SK-N-SH (cell line): Measurements from ENCODE around the gene FAM184B. TPM values are rescaled to one million over a fixed set of nuclear protein-coding genes. Genes with fewer than 3 reads are reported as not detected.

ENCODE experiments used
- CTCF ChIA-PET: fragments of 300-600, 350-600 bp; formaldehyde crosslinking; extraction: SDS; loops from one replicate; lab custom pipeline; 2021; lab: Yijun Ruan, JAX
- POLR2A ChIA-PET: fragments of 350-600 bp; sonication (Branson Sonifier 250); formaldehyde crosslinking; extraction: SDS; loops from one replicate; lab custom pipeline; 2020; ENCODE audit warnings: antibody characterized with exemption, inconsistent platforms; lab: Yijun Ruan, JAX
- DNase-seq: peaks from one replicate; pipeline ENCODE4 v3.0.0; 2012
- H2AFZ ChIP-seq: fragments of 200-600 bp; sonication (generic); 2 replicates; pipeline ENCODE4 v1.8.1; 2016; ENCODE audit warnings: antibody characterized with exemption, mild to moderate bottlenecking, low read depth
- H3F3A ChIP-seq: fragments of 200-600 bp; sonication (generic); replicated peaks from 2 replicates; pipeline ENCODE3; 2016; ENCODE audit warnings: antibody characterized with exemption, mild to moderate bottlenecking; ENCODE audit not compliant: insufficient read depth
- H3K27ac ChIP-seq, 2 experiments: fragments of 200-500 bp in 1 of 2; fragments of 200-600 bp in 1 of 2; sonication (Bioruptor generic) in 1 of 2; sonication (generic), shearing (Covaris generic) in 1 of 2; 2 replicates each; pipeline versions ENCODE4 v1.5.1 to v1.6.1; 2014 to 2016; ENCODE audit warnings: low read depth in 2 of 2, inconsistent platforms in 1 of 2, low read length in 1 of 2, mild to moderate bottlenecking in 1 of 2, mixed read lengths in 1 of 2
- H3K27me3 ChIP-seq: fragments of 200-600 bp; sonication (generic), shearing (Covaris generic); 2 replicates; pipeline ENCODE4 v1.6.1; 2016; ENCODE audit warnings: mixed run types; ENCODE audit not compliant: insufficient read depth
- H3K36me3 ChIP-seq, 2 experiments: fragments of 200-500 bp in 1 of 2; fragments of 200-600 bp in 1 of 2; sonication (Bioruptor generic) in 1 of 2; sonication (generic) in 1 of 2; replicated peaks in 1 of 2; 2 replicates each; pipeline versions ENCODE3 to v1.5.1; 2014 to 2016; ENCODE audit warnings: low read length in 1 of 2, mild to moderate bottlenecking in 1 of 2; ENCODE audit not compliant: insufficient read depth in 2 of 2, control insufficient read depth in 1 of 2
- H3K4me1 ChIP-seq, 2 experiments: fragments of 200-500 bp in 1 of 2; fragments of 200-600 bp in 1 of 2; sonication (Bioruptor generic) in 1 of 2; sonication (generic), shearing (Covaris generic) in 1 of 2; 2 replicates each; pipeline versions ENCODE4 v1.5.1 to v1.6.1; 2014 to 2016; ENCODE audit warnings: low read depth in 1 of 2, low read length in 1 of 2, mixed run types in 1 of 2; ENCODE audit not compliant: insufficient read depth in 2 of 2, control insufficient read depth in 1 of 2
- H3K4me2 ChIP-seq: fragments of 200-600 bp; sonication (generic), shearing (Covaris generic); 2 replicates; pipeline ENCODE4 v1.6.1; 2017; ENCODE audit warnings: mixed run types
- H3K4me3 ChIP-seq, 2 experiments: fragments of 200-500 bp in 1 of 2; fragments of 200-600 bp in 1 of 2; sonication (Bioruptor generic) in 1 of 2; sonication (generic), shearing (Covaris generic) in 1 of 2; 2 replicates each; pipeline versions ENCODE4 v1.5.1 to v1.8.1; 2014 to 2016; ENCODE audit warnings: low read depth in 2 of 2, inconsistent platforms in 1 of 2, low read length in 1 of 2, mild to moderate bottlenecking in 1 of 2, mixed read lengths in 1 of 2, moderate library complexity in 1 of 2
- H3K79me2 ChIP-seq: fragments of 200-600 bp; sonication (generic); 2 replicates; pipeline ENCODE4 v1.8.1; 2017; ENCODE audit warnings: mild to moderate bottlenecking; ENCODE audit not compliant: insufficient read depth
- H3K9ac ChIP-seq: fragments of 200-600 bp; sonication (generic); 2 replicates; pipeline ENCODE4 v1.6.1; 2017; ENCODE audit warnings: mixed run types
- H3K9me2 ChIP-seq: fragments of 200-600 bp; sonication (generic); 2 replicates; pipeline ENCODE4 v1.6.1; 2017; ENCODE audit warnings: mixed run types
- H3K9me3 ChIP-seq: fragments of 200-600 bp; sonication (generic); 2 replicates; pipeline ENCODE4 v1.6.1; 2017; ENCODE audit warnings: mixed run types, mild to moderate bottlenecking, moderate library complexity
- H4K20me1 ChIP-seq: fragments of 200-600 bp; sonication (generic); 2 replicates; pipeline ENCODE4 v1.6.1; 2017; ENCODE audit warnings: mild to moderate bottlenecking, mixed run types; ENCODE audit not compliant: insufficient read depth
- CHD2 ChIP-seq: fragments of 150-350 bp; IDR thresholded peaks from 2 replicates; pipeline ENCODE4 v1.6.1; 2018; ENCODE audit warnings: low read length; ENCODE audit not compliant: partially characterized antibody
- ELF1 ChIP-seq: IDR thresholded peaks from 2 replicates; pipeline ENCODE4 v1.4.0; 2012
- EP300 ChIP-seq, 2 experiments: IDR thresholded peaks; 2 replicates each; pipeline versions ENCODE4 v1.4.0 to v1.6.1; 2012; ENCODE audit warnings: borderline replicate concordance in 1 of 2, low read depth in 1 of 2, low read length in 1 of 2
- GABPA ChIP-seq: IDR thresholded peaks from 2 replicates; pipeline ENCODE4 v1.4.0; 2012; ENCODE audit warnings: low read depth, mild to moderate bottlenecking
- MXI1 ChIP-seq: IDR thresholded peaks from 2 replicates; pipeline ENCODE4 v1.6.1; 2012; ENCODE audit warnings: mild to moderate bottlenecking, low read depth, low read length, improper control_type of control experiment
- NRF1 ChIP-seq: IDR thresholded peaks from 2 replicates; pipeline ENCODE4 v1.6.1; 2012; ENCODE audit warnings: low read depth, mild to moderate bottlenecking, low read length
- POLR2AphosphoS5 ChIP-seq: IDR thresholded peaks from 2 replicates; pipeline ENCODE4 v1.6.1; 2012; ENCODE audit warnings: low read depth, low read length
- RAD21 ChIP-seq: IDR thresholded peaks from 2 replicates; pipeline ENCODE4 v1.6.1; 2012; ENCODE audit warnings: mild to moderate bottlenecking, low read length
- REST ChIP-seq: IDR thresholded peaks from 2 replicates; pipeline ENCODE4 v1.6.1; 2012; ENCODE audit warnings: mild to moderate bottlenecking, low read depth, low read length, moderate library complexity
- RXRA ChIP-seq: IDR thresholded peaks from 2 replicates; pipeline ENCODE4 v1.4.0; 2012; ENCODE audit warnings: low read depth, mild to moderate bottlenecking, borderline replicate concordance
- SMC3 ChIP-seq: IDR thresholded peaks from 2 replicates; pipeline ENCODE4 v1.6.1; 2012; ENCODE audit warnings: low read depth, low read length, improper control_type of control experiment
- WGBS: methylation state at CpG from one replicate; pipeline ENCODE4 v1.1.6; 2017; ENCODE audit warnings: low lambda C conversion rate; 5-methylcytosine and 5-hydroxymethylcytosine counted together
- polyA plus RNA-seq, 3 experiments: library from polyadenylated mRNA; depleted of rRNA; stranded (reverse); fragments of >200 nt; gene quantifications; 2 replicates each; pipeline ENCODE4 v1.2.3, GENCODE V29; 2012
- TF ChIP-seq, protein P1 (sequence below): IDR thresholded peaks from 2 replicates; pipeline ENCODE4 v1.4.0; 2012; ENCODE audit warnings: low read depth, borderline replicate concordance

The FAM184B gene
- polyA plus RNA-seq, 1 of the 3 experiments (the other 2 are of a cell fraction), result not detected

- ChIA-PET CTCF (interaction anchor here (1.1 to 1.4 kb wide), 2 partner anchors 11 to 13 kb away, joined by 3 read pairs; no protein-coding TSS in a partner anchor), POLR2A (no interaction called here)
- Histone ChIP-seq H3F3A (no peaks in the 10 kb centered on the region), H3K4me3 (no peak overlapping the region), H3K27ac (no peak overlapping the region), H3K9me2 (no peaks in the 10 kb centered on the region), H3K36me3 (no peaks in the 10 kb centered on the region), H3K9me3 (no peaks in the 10 kb centered on the region), H3K79me2 (no peaks in the 10 kb centered on the region), H3K9ac (no peak overlapping the region), H4K20me1 (no peaks in the 10 kb centered on the region), H3K27me3 (no peaks in the 10 kb centered on the region), H2AFZ (no peak overlapping the region), H3K4me1 (peaks cover 0 to 3% of the 10 kb centered on the region in 2 experiments; a peak in 1 of 4 replicates), H3K4me2 (no peak overlapping the region)
- TF ChIP-seq GABPA (no peak), ELF1 (no peak), MXI1 (no peak), EP300 (IDR thresholded peaks at IDR 0.05; ENCODE audit: borderline replicate concordance in 1 of 2, low read depth in 1 of 2, low read length in 1 of 2) (no peak), SMC3 (no peak), RAD21 (no peak), RXRA (no peak), POLR2AphosphoS5 (no peak), REST (no peak), CHD2 (no peak), NRF1 (no peak)
- TF ChIP-seq, protein P1, sequence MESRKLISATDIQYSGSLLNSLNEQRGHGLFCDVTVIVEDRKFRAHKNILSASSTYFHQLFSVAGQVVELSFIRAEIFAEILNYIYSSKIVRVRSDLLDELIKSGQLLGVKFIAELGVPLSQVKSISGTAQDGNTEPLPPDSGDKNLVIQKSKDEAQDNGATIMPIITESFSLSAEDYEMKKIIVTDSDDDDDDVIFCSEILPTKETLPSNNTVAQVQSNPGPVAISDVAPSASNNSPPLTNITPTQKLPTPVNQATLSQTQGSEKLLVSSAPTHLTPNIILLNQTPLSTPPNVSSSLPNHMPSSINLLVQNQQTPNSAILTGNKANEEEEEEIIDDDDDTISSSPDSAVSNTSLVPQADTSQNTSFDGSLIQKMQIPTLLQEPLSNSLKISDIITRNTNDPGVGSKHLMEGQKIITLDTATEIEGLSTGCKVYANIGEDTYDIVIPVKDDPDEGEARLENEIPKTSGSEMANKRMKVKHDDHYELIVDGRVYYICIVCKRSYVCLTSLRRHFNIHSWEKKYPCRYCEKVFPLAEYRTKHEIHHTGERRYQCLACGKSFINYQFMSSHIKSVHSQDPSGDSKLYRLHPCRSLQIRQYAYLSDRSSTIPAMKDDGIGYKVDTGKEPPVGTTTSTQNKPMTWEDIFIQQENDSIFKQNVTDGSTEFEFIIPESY, result no peak
- 75% methylated on average over 10 of the region's 10 CpGs for WGBS
- DNase-seq, result no peak
Measured at GRCh38 chr4:17773135-17773698, 8.2 kb downstream of the FAM184B start.
